ENCODE data around the gene AUTS2.
"Not testable (repeated sequence)": the region's sequence is repeated elsewhere in the genome, so short reads cannot be mapped to it uniquely, and the experiment has no call there.

The AUTS2 gene

GRCh38 chr7:69761290-69761922 is 163.1 kb downstream of the AUTS2 start:
- DNase-seq (ENCODE audit: low read depth) = no peak

- DNase-seq (ENCODE audit: low read depth) = no peak
Observed at GRCh38 chr7:69762821-69763352, 164.6 kb downstream of the AUTS2 start.

- DNase-seq (ENCODE audit: low read depth) = no peak
Observed at GRCh38 chr7:69763513-69763912, 165.2 kb downstream of the AUTS2 start.

GRCh38 chr7:69764147-69764546 is 165.9 kb downstream of the AUTS2 start:
- no peak for DNase-seq (ENCODE audit: low read depth)

GRCh38 chr7:69764681-69765080 is 166.4 kb downstream of the AUTS2 start:
- DNase-seq (ENCODE audit: low read depth) = no peak

GRCh38 chr7:69765879-69766278 is 167.6 kb downstream of the AUTS2 start:
- no peak for DNase-seq (ENCODE audit: low read depth)

GRCh38 chr7:69768986-69769595 is 170.8 kb downstream of the AUTS2 start:
- DNase-seq (ENCODE audit: low read depth) = no peak

- DNase-seq (ENCODE audit: low read depth) = no peak
Observed at GRCh38 chr7:69769826-69770225, 171.6 kb downstream of the AUTS2 start.

GRCh38 chr7:69770613-69771012 is 172.3 kb downstream of the AUTS2 start:
- no peak for DNase-seq (ENCODE audit: low read depth)

- DNase-seq (ENCODE audit: low read depth) = no peak
Observed at GRCh38 chr7:69772718-69773436, 174.6 kb downstream of the AUTS2 start.

- no peak for DNase-seq (ENCODE audit: low read depth)
Observed at GRCh38 chr7:69773535-69774225, 175.4 kb downstream of the AUTS2 start.

- DNase-seq (ENCODE audit: low read depth) = no peak
Observed at GRCh38 chr7:69775231-69775771, 177.0 kb downstream of the AUTS2 start.

GRCh38 chr7:69776611-69777010 is 178.3 kb downstream of the AUTS2 start:
- no peak for DNase-seq (ENCODE audit: low read depth)

- no peak for DNase-seq (ENCODE audit: low read depth)
Observed at GRCh38 chr7:69778138-69778537, 179.9 kb downstream of the AUTS2 start.

GRCh38 chr7:69780379-69780778 is 182.1 kb downstream of the AUTS2 start:
- no peak for DNase-seq (ENCODE audit: low read depth)

GRCh38 chr7:69781412-69781846 is 183.2 kb downstream of the AUTS2 start:
- DNase-seq (ENCODE audit: low read depth) = no peak

- no peak for DNase-seq (ENCODE audit: low read depth)
Observed at GRCh38 chr7:69782917-69783684, 184.8 kb downstream of the AUTS2 start.

GRCh38 chr7:69786130-69786529 is 187.9 kb downstream of the AUTS2 start:
- not testable (repeated sequence) for DNase-seq (ENCODE audit: low read depth)

GRCh38 chr7:69786730-69787395 is 188.6 kb downstream of the AUTS2 start:
- DNase-seq (ENCODE audit: low read depth) = no peak

- DNase-seq (ENCODE audit: low read depth) = no peak
Observed at GRCh38 chr7:69787736-69788431, 189.6 kb downstream of the AUTS2 start.
